GM21576 (cell line): ENCODE measurements around the gene UFD1.
"Not testable (repeated sequence)": the region's sequence is repeated elsewhere in the genome, so short reads cannot be mapped to it uniquely, and the experiment has no call there.

ENCODE experiments used
- ATAC-seq: cut with Tn5 transposase; IDR thresholded peaks from one replicate; pipeline ENCODE4 v1.9.1; 2021; ENCODE audit warnings: mild to moderate bottlenecking, moderate library complexity; ENCODE audit not compliant: unreplicated experiment

The UFD1 gene

GRCh38 chr22:19451570-19451969, 27.4 kb downstream of the UFD1 start:
- ATAC-seq, result no peak

- no peak for ATAC-seq
Measured at GRCh38 chr22:19450363-19451175, 28.4 kb downstream of the UFD1 start.

GRCh38 chr22:19449422-19449767, 29.6 kb downstream of the UFD1 start:
- ATAC-seq, result no peak

- no peak for ATAC-seq
Measured at GRCh38 chr22:19448739-19449421, 30.1 kb downstream of the UFD1 start.

GRCh38 chr22:19448076-19448607, 30.9 kb downstream of the UFD1 start:
- no peak for ATAC-seq

- peak; percentile 73 for ATAC-seq
Measured at GRCh38 chr22:19447330-19448075, 31.5 kb downstream of the UFD1 start, which contains the start of gene C22orf39. TSS of gene C22orf39 (minus strand) at chr22:19447711. CDS start at chr22:19447688, 23 bp downstream.

GRCh38 chr22:19446603-19447329, 32.2 kb downstream of the UFD1 start:
- no peak for ATAC-seq

GRCh38 chr22:19445279-19445982, 33.6 kb downstream of the UFD1 start:
- not testable (repeated sequence) for ATAC-seq

GRCh38 chr22:19443544-19444211, 35.3 kb downstream of the UFD1 start:
- no peak for ATAC-seq

- no peak for ATAC-seq
Measured at GRCh38 chr22:19442166-19442565, 36.8 kb downstream of the UFD1 start.

- ATAC-seq, result no peak
Measured at GRCh38 chr22:19440411-19441195, 38.4 kb downstream of the UFD1 start.

GRCh38 chr22:19438298-19438697, 40.7 kb downstream of the UFD1 start:
- ATAC-seq, result no peak

GRCh38 chr22:19436444-19437161, 42.4 kb downstream of the UFD1 start:
- ATAC-seq, result not testable (repeated sequence)

- ATAC-seq, result no peak
Measured at GRCh38 chr22:19434829-19435580, 44.0 kb downstream of the UFD1 start.

GRCh38 chr22:19434401-19434800, 44.6 kb downstream of the UFD1 start:
- ATAC-seq, result no peak

GRCh38 chr22:19432133-19432851, 46.7 kb downstream of the UFD1 start, which contains the start of gene MRPL40:
TSS of gene MRPL40 (plus strand) at chr22:19432545. CDS start at chr22:19432555, 10 bp downstream.
- peak; percentile 70 for ATAC-seq
